Measurements from ENCODE around the gene TIMP4. TPM values are rescaled to one million over a fixed set of nuclear protein-coding genes. Genes with fewer than 3 reads are reported as not detected.

TIMP4 gene
- total and polyA plus RNA-seq, 2 of the 4 experiments (the other 2 are of a cell fraction), result 0.39 to 0.54 TPM

GRCh38 chr3:12193485-12194165, 34.9 kb upstream of the TIMP4 start:
- Histone ChIP-seq H3K14ac (replicated peaks; ENCODE audit: low read depth, low read length) (peak overlapping the region; percentile 95), H3K9me1 (ENCODE audit: insufficient read depth, low read length) (peaks cover 12% of the 10 kb centered on the region), H4K20me1 (ENCODE audit: insufficient read depth, low read length) (no peaks in the 10 kb centered on the region), H4K5ac (ENCODE audit: low read depth, low read length) (peak overlapping the region; percentile 91), H3K18ac (ENCODE audit: low read depth, low read length) (peak overlapping the region; percentile 92), H3K4me1 (ENCODE audit: control insufficient read depth, insufficient read depth, low read length) (peaks cover 28% of the 10 kb centered on the region), H2BK20ac (ENCODE audit: low read depth, low read length) (peak overlapping the region; percentile 99), H3K4ac (ENCODE audit: low read depth, low read length) (peak overlapping the region; percentile 96), H2BK120ac (ENCODE audit: low read depth, low read length) (peak overlapping the region; percentile 97), H3K56ac (ENCODE audit: extremely low read depth, insufficient read depth, low read length) (peak overlapping the region; percentile 92), H3K27me3 (ENCODE audit: control insufficient read depth, insufficient read depth, low read length) (no peaks in the 10 kb centered on the region), H2BK15ac (ENCODE audit: low read depth, low read length) (peak overlapping the region; percentile 88; the same call in 2 of the 3 replicates), H2AFZ (replicated peaks; ENCODE audit: low read length, poor library complexity) (peak overlapping the region; percentile 81), H3K4me3 (ENCODE audit: insufficient read depth, low read depth, low read length) (no peak overlapping the region), H3K36me3 (ENCODE audit: control insufficient read depth, insufficient read depth, low read length) (no peaks in the 10 kb centered on the region), H2AK5ac (ENCODE audit: low read depth, low read length) (peak overlapping the region; percentile 81), H3K4me2 (ENCODE audit: low read depth, low read length) (peak overlapping the region; percentile 65), H2BK5ac (ENCODE audit: low read depth, low read length, poor library complexity, severe bottlenecking) (peak overlapping the region; percentile 95), H4K8ac (ENCODE audit: low read depth in 2 of 2, low read length in 2 of 2) (peak overlapping the region; percentile 14 to 96; a peak in 3 of 4 replicates), H3K9ac (ENCODE audit: low read depth, low read length) (peak overlapping the region; percentile 56), H3K23ac (ENCODE audit: low read depth, low read length) (peak overlapping the region; percentile 96; the same call in 1 of the 2 replicates), H3K9me3 (ENCODE audit: control insufficient read depth, insufficient read depth, low read length) (peaks cover 3% of the 10 kb centered on the region), H2AK9ac (replicated peaks; ENCODE audit: low read depth, low read length, poor library complexity) (peak overlapping the region; percentile 86), H4K91ac (ENCODE audit: insufficient read depth, low read depth, low read length) (peak overlapping the region; percentile 88), H3K27ac (ENCODE audit: insufficient read depth, low read length) (peak overlapping the region; percentile 95), H3K79me1 (ENCODE audit: low read depth in 1 of 2, low read length in 2 of 2) (no peaks in the 10 kb centered on the region)
- no TSS peak for BruUV-seq (replicated peaks)
- TF ChIP-seq RAD21 (IDR thresholded peaks at IDR 0.05; ENCODE audit: low read length) (no peak), MXI1 (IDR thresholded peaks at IDR 0.05; ENCODE audit: borderline replicate concordance, low read depth, low read length) (no peak), RCOR1 (IDR thresholded peaks at IDR 0.05; ENCODE audit: insufficient replicate concordance, low read length) (peak; percentile 78), NFE2L2 (IDR thresholded peaks at IDR 0.05; ENCODE audit: low read depth, low read length) (0 out of 2 replicates have a peak, but pooled peaks have one; percentile 15), CEBPB (IDR thresholded peaks at IDR 0.05; ENCODE audit: low read depth, low read length) (peak; percentile 61), MAFK (IDR thresholded peaks at IDR 0.05; ENCODE audit: low read depth, low read length) (peak; percentile 88), FOS (IDR thresholded peaks at IDR 0.05; ENCODE audit: low read depth, low read length) (peak; percentile 98), SMC3 (IDR thresholded peaks at IDR 0.05; ENCODE audit: low read depth, low read length) (0 out of 2 replicates have a peak, but pooled peaks have one; percentile 3), BHLHE40 (IDR thresholded peaks at IDR 0.05; ENCODE audit: low read depth, low read length) (peak; percentile 73)
- TF ChIP-seq, protein P1, sequence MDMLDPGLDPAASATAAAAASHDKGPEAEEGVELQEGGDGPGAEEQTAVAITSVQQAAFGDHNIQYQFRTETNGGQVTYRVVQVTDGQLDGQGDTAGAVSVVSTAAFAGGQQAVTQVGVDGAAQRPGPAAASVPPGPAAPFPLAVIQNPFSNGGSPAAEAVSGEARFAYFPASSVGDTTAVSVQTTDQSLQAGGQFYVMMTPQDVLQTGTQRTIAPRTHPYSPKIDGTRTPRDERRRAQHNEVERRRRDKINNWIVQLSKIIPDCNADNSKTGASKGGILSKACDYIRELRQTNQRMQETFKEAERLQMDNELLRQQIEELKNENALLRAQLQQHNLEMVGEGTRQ (IDR thresholded peaks at IDR 0.05; ENCODE audit: low read depth, low read length), result no peak; the same call in 1 of the 2 replicates
- ChIA-PET CTCF (no interaction called here), POLR2A (ENCODE audit: unreplicated experiment) (no interaction called here)
- intact Hi-C loops (cut with micrococcal nuclease) (loop anchor here (5.0 kb wide), 3 partner anchors 94 to 364 kb away; partner anchors contain the start of genes MKRN2 and PPARG), dilution Hi-C loops (cut with HindIII; ENCODE audit: low sequenced_read_pairs, unreplicated experiment) (no loop called here), in situ Hi-C loops (cut with MboI; ENCODE audit: low sequenced_read_pairs) (no loop called here)
- no CpG with 5 or more reads among the region's 1 CpG for WGBS, 2 experiments (ENCODE audit: extremely low coverage in 2 of 2, insufficient read length in 1 of 2)
- peak; percentile 88 for ATAC-seq (ENCODE audit: low read depth)
- DNase-seq, result peak; percentile 100
